Skeletal muscle tissue (tissue), 4 donors: Measurements from ENCODE around the gene MAP6D1. TPM values are rescaled to one million over a fixed set of nuclear protein-coding genes. Genes with fewer than 3 reads are reported as not detected.

Experiments used
- H3K27ac ChIP-seq: one replicate; pipeline ENCODE4 v1.7.0; 2013; ENCODE audit warnings: mild to moderate bottlenecking, low read depth, low read length, inconsistent platforms
- H3K27me3 ChIP-seq, 3 donors: one replicate each; pipeline ENCODE4 v1.7.0; 2013; ENCODE audit warnings: low read length in 3 of 3; ENCODE audit not compliant: control insufficient read depth in 3 of 3, insufficient read depth in 3 of 3
- H3K36me3 ChIP-seq, 3 donors: one replicate each; pipeline ENCODE4 v1.7.0; 2013; ENCODE audit warnings: low read length in 3 of 3; ENCODE audit not compliant: control insufficient read depth in 3 of 3, insufficient read depth in 3 of 3
- H3K4me1 ChIP-seq, 3 donors: one replicate each; pipeline ENCODE4 v1.7.0; 2013; ENCODE audit warnings: low read length in 3 of 3, mild to moderate bottlenecking in 3 of 3; ENCODE audit not compliant: control insufficient read depth in 3 of 3, insufficient read depth in 3 of 3
- H3K4me3 ChIP-seq, 3 donors: one replicate each; pipeline ENCODE4 v1.7.0; 2013; ENCODE audit warnings: low read length in 3 of 3
- H3K9ac ChIP-seq, 3 donors: one replicate each; pipeline ENCODE4 v1.7.0; 2013; ENCODE audit warnings: low read length in 3 of 3, mild to moderate bottlenecking in 3 of 3, moderate library complexity in 2 of 3, low read depth in 1 of 3
- H3K9me3 ChIP-seq, 3 donors: one replicate each; pipeline ENCODE4 v1.7.0; 2013; ENCODE audit warnings: low read length in 3 of 3; ENCODE audit not compliant: control insufficient read depth in 3 of 3
- total RNA-seq: library from RNA; depleted of rRNA; stranded (reverse); fragments of >200 nt; gene quantifications from one replicate; pipeline ENCODE4 v1.2.3, GENCODE V29; 2014
- donor health status: Osteomylitis.

The MAP6D1 gene
- total RNA-seq, 1 donor from 2014 or later: 14.1 TPM

GRCh38 chr3:183845090-183845489 is 19.7 kb upstream of the MAP6D1 start:
- no peak overlapping the region for H3K4me3 ChIP-seq
- H3K9me3 ChIP-seq: no peaks in the 10 kb centered on the region
- no peaks in the 10 kb centered on the region for H3K27me3 ChIP-seq
- no peak overlapping the region for H3K27ac ChIP-seq
- H3K9ac ChIP-seq: no peak overlapping the region
- peaks cover 0 to 6% (median 0%) of the 10 kb centered on the region in 3 donors for H3K4me1 ChIP-seq
- peaks cover 19 to 60% (median 41%) of the 10 kb centered on the region in 3 donors for H3K36me3 ChIP-seq

- H3K27me3 ChIP-seq: no peaks in the 10 kb centered on the region
- H3K4me1 ChIP-seq: peaks cover 0 to 6% (median 0%) of the 10 kb centered on the region in 3 donors
- no peak overlapping the region for H3K27ac ChIP-seq
- no peak overlapping the region for H3K9ac ChIP-seq
- H3K4me3 ChIP-seq: no peak overlapping the region
- H3K36me3 ChIP-seq: peaks cover 22 to 62% (median 38%) of the 10 kb centered on the region in 3 donors
- H3K9me3 ChIP-seq: no peaks in the 10 kb centered on the region
Measured at GRCh38 chr3:183844606-183845005, 19.2 kb upstream of the MAP6D1 start.

- H3K4me1 ChIP-seq: peaks cover 0 to 6% (median 0%) of the 10 kb centered on the region in 3 donors
- no peaks in the 10 kb centered on the region for H3K27me3 ChIP-seq
- no peaks in the 10 kb centered on the region for H3K9me3 ChIP-seq
- H3K4me3 ChIP-seq: no peak overlapping the region
- H3K36me3 ChIP-seq: peaks cover 18 to 55% (median 37%) of the 10 kb centered on the region in 3 donors
- no peak overlapping the region for H3K27ac ChIP-seq
- H3K9ac ChIP-seq: no peak overlapping the region
Measured at GRCh38 chr3:183839751-183840150, 14.4 kb upstream of the MAP6D1 start.

- Histone ChIP-seq H3K4me1 (peaks cover 0 to 6% (median 0%) of the 10 kb centered on the region in 3 donors), H3K36me3 (peaks cover 23 to 59% (median 36%) of the 10 kb centered on the region in 3 donors), H3K27ac (no peak overlapping the region), H3K9ac (no peak overlapping the region), H3K4me3 (no peak overlapping the region), H3K9me3 (no peaks in the 10 kb centered on the region), H3K27me3 (no peaks in the 10 kb centered on the region)
Measured at GRCh38 chr3:183837894-183838293, 12.5 kb upstream of the MAP6D1 start.

GRCh38 chr3:183837390-183837789 is 12.0 kb upstream of the MAP6D1 start:
- Histone ChIP-seq H3K9ac (no peak overlapping the region), H3K9me3 (no peaks in the 10 kb centered on the region), H3K4me3 (no peak overlapping the region), H3K4me1 (peaks cover 0 to 6% (median 0%) of the 10 kb centered on the region in 3 donors), H3K27me3 (no peaks in the 10 kb centered on the region), H3K27ac (no peak overlapping the region), H3K36me3 (peaks cover 28 to 63% (median 40%) of the 10 kb centered on the region in 3 donors)

GRCh38 chr3:183833516-183833915 is 8.1 kb upstream of the MAP6D1 start:
- H3K27me3 ChIP-seq: no peaks in the 10 kb centered on the region
- H3K27ac ChIP-seq: no peak overlapping the region
- H3K36me3 ChIP-seq: peaks cover 33 to 46% (median 33%) of the 10 kb centered on the region in 3 donors
- H3K4me1 ChIP-seq: no peaks in the 10 kb centered on the region
- H3K9me3 ChIP-seq: no peaks in the 10 kb centered on the region
- H3K9ac ChIP-seq: no peak overlapping the region
- no peak overlapping the region for H3K4me3 ChIP-seq

GRCh38 chr3:183830187-183830586 is 4.8 kb upstream of the MAP6D1 start:
- Histone ChIP-seq H3K9ac (no peak overlapping the region), H3K27me3 (no peaks in the 10 kb centered on the region), H3K9me3 (no peaks in the 10 kb centered on the region), H3K4me1 (peaks cover 13 to 15% (median 14%) of the 10 kb centered on the region in 3 donors), H3K4me3 (no peak overlapping the region), H3K36me3 (peaks cover 27 to 42% (median 34%) of the 10 kb centered on the region in 3 donors), H3K27ac (no peak overlapping the region)

- Histone ChIP-seq H3K9me3 (no peaks in the 10 kb centered on the region), H3K4me1 (peaks cover 13 to 20% (median 20%) of the 10 kb centered on the region in 3 donors), H3K27me3 (no peaks in the 10 kb centered on the region), H3K36me3 (peaks cover 27 to 42% (median 33%) of the 10 kb centered on the region in 3 donors), H3K27ac (no peak overlapping the region), H3K4me3 (no peak overlapping the region), H3K9ac (no peak overlapping the region)
Measured at GRCh38 chr3:183829466-183829865, 4.1 kb upstream of the MAP6D1 start.

- Histone ChIP-seq H3K4me1 (peaks cover 17 to 30% (median 29%) of the 10 kb centered on the region in 3 donors), H3K4me3 (no peak overlapping the region), H3K9me3 (no peaks in the 10 kb centered on the region), H3K9ac (no peak overlapping the region), H3K36me3 (peaks cover 24 to 33% (median 28%) of the 10 kb centered on the region in 3 donors), H3K27ac (no peak overlapping the region), H3K27me3 (no peaks in the 10 kb centered on the region)
Measured at GRCh38 chr3:183828538-183828870, 3.1 kb upstream of the MAP6D1 start.

- Histone ChIP-seq H3K27me3 (no peaks in the 10 kb centered on the region), H3K27ac (no peak overlapping the region), H3K9me3 (no peaks in the 10 kb centered on the region), H3K36me3 (peaks cover 19 to 28% (median 26%) of the 10 kb centered on the region in 3 donors), H3K9ac (no peak overlapping the region), H3K4me3 (no peak overlapping the region), H3K4me1 (peaks cover 17 to 30% (median 29%) of the 10 kb centered on the region in 3 donors)
Measured at GRCh38 chr3:183827809-183828537, 2.6 kb upstream of the MAP6D1 start.
